ENCODE results near the gene ZNF595. TPM values are rescaled to one million over a fixed set of nuclear protein-coding genes. Genes with fewer than 3 reads are reported as not detected.

Gene ZNF595
- polyA plus RNA-seq, 1 experiment, result 5.2 TPM

DNA sequence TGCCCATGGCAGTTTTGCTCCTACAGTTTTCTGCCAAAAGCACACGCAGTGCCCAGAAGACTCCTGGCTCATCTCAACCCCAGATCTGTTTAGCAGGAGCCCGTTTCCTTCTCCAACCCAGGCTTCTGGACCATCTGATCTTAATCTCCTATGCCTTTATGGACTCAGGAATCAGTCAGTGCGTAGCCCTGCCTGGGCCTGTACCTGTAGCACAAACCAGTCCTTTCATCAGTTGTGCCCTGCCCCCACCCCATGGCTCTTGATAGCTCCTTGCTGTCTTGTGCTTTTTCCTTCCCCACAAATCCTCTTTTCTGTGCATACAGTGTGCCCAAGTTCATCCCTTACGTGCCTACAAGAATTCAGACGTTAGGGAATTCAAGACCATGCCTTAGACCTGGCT, 72.7 kb downstream of the ZNF595 start:
- no peak overlapping the region for H3K27ac ChIP-seq (ENCODE audit: low read depth, low read length)
- H3K9me3 ChIP-seq (ENCODE audit: control insufficient read depth, insufficient read depth, low read length), result peaks cover 32% of the 10 kb centered on the region
- no peaks in the 10 kb centered on the region for H3K27me3 ChIP-seq (ENCODE audit: control insufficient read depth, insufficient read depth, low read length)
- DNase-seq (ENCODE audit: low read depth, low spot score), result no peak
- peak overlapping the region; percentile 87 for H3K4me3 ChIP-seq (ENCODE audit: low read depth, low read length)
- CTCF ChIA-PET, result no interaction called here
- POLR2A ChIA-PET, result no interaction called here
- TF ChIP-seq CTCF (IDR thresholded peaks at IDR 0.05; ENCODE audit: low read depth, low read length), result no peak

GRCh38 chr4:132483-132882, 79.4 kb downstream of the ZNF595 start:
- no peak overlapping the region for H3K27ac ChIP-seq (ENCODE audit: low read depth, low read length)
- no peaks in the 10 kb centered on the region for H3K27me3 ChIP-seq (ENCODE audit: control insufficient read depth, insufficient read depth, low read length)
- no peak overlapping the region for H3K4me3 ChIP-seq (ENCODE audit: low read depth, low read length)
- peaks cover 28% of the 10 kb centered on the region for H3K9me3 ChIP-seq (ENCODE audit: control insufficient read depth, insufficient read depth, low read length)
- DNase-seq (ENCODE audit: low read depth, low spot score), result no peak
- no peak for TF ChIP-seq CTCF (IDR thresholded peaks at IDR 0.05; ENCODE audit: low read depth, low read length)
- CTCF ChIA-PET, result no interaction called here
- POLR2A ChIA-PET, result no interaction called here

Other genes with a start within 250 kb of the ZNF595 start
- gene ZNF718, start 71.2 kb downstream of the ZNF595 start, polyA plus RNA-seq (2011; rRNA removed), result 2.1 and 2.6 TPM in 2 replicates

Data from AG04450 (cell line).